ENCODE data around the gene DLGAP5. TPM values are rescaled to one million over a fixed set of nuclear protein-coding genes. Genes with fewer than 3 reads are reported as not detected.
A peak's percentile ranks its signal among the peaks of the same experiment; 100 is the strongest.

Gene DLGAP5
- total and polyA plus RNA-seq, 8 donors, result 0.12 to 0.90 (median 0.47) TPM; not detected in 4

- H3K9me3 ChIP-seq, result no peaks in the 10 kb centered on the region
- TF ChIP-seq CTCF (IDR thresholded peaks at IDR 0.05), result no peak
- intact Hi-C loops (cut with DNase I), result no loop called here
- no peaks in the 10 kb centered on the region for H3K36me3 ChIP-seq
- FAIRE-seq, result no peak
- WGBS, 2 donors, result 16 to 20% methylated on average over 11 of the region's 11 CpGs
- H3K27ac ChIP-seq, result peak overlapping the region; percentile 65 to 86 (median 80)
- DNase-seq, result peak in 5 of 6 donors; percentile 45 to 74 (median 61)
- no peaks in the 10 kb centered on the region for H3K27me3 ChIP-seq
- H3K4me1 ChIP-seq, result peaks cover 11 to 19% (median 17%) of the 10 kb centered on the region in 3 donors
- ATAC-seq, result peak; percentile 83 to 90 (median 88)
- no peak overlapping the region for H3K4me3 ChIP-seq
These were observed 74.9 kb downstream of the DLGAP5 start for GRCh38 chr14:55116246-55117030.

- Histone ChIP-seq H3K27me3 (no peaks in the 10 kb centered on the region), H3K27ac (peak overlapping the region; percentile 65 to 86 (median 80)), H3K4me1 (peaks cover 11 to 19% (median 17%) of the 10 kb centered on the region in 3 donors), H3K36me3 (no peaks in the 10 kb centered on the region), H3K9me3 (no peaks in the 10 kb centered on the region), H3K4me3 (no peak overlapping the region)
- no peak for DNase-seq
- no peak for TF ChIP-seq CTCF (IDR thresholded peaks at IDR 0.05)
- peak in 1 of 4 donors; percentile 1 for ATAC-seq
- intact Hi-C loops (cut with DNase I), result no loop called here
- no peak for FAIRE-seq
- 50 to 53% methylated on average over 4 of the region's 4 CpGs for WGBS, 2 donors
These were observed 75.5 kb downstream of the DLGAP5 start for GRCh38 chr14:55115861-55116245.

GRCh38 chr14:55115460-55115859 is 75.9 kb downstream of the DLGAP5 start:
- H3K27me3 ChIP-seq, result no peaks in the 10 kb centered on the region
- no peaks in the 10 kb centered on the region for H3K36me3 ChIP-seq
- peak overlapping the region in 2 of 4 donors; percentile 75 to 86 for H3K27ac ChIP-seq
- H3K4me3 ChIP-seq, result no peak overlapping the region
- 43 to 44% methylated on average over 3 of the region's 3 CpGs for WGBS, 2 donors
- H3K9me3 ChIP-seq, result no peaks in the 10 kb centered on the region
- peak in 1 of 4 donors; percentile 27 for ATAC-seq
- TF ChIP-seq CTCF (IDR thresholded peaks at IDR 0.05), result no peak
- FAIRE-seq, result no peak
- intact Hi-C loops (cut with DNase I), result no loop called here
- no peak for DNase-seq
- H3K4me1 ChIP-seq, result peaks cover 11 to 19% (median 17%) of the 10 kb centered on the region in 3 donors

GRCh38 chr14:55114720-55115119 is 76.7 kb downstream of the DLGAP5 start:
- DNase-seq (no peak), FAIRE-seq (no peak), ATAC-seq (no peak)
- Histone ChIP-seq H3K27me3 (no peaks in the 10 kb centered on the region), H3K27ac (no peak overlapping the region), H3K36me3 (no peaks in the 10 kb centered on the region), H3K4me1 (peaks cover 11 to 19% (median 17%) of the 10 kb centered on the region in 3 donors), H3K4me3 (no peak overlapping the region), H3K9me3 (no peaks in the 10 kb centered on the region)
- intact Hi-C loops (cut with DNase I), result no loop called here
- WGBS, 2 donors, result 73 to 85% methylated on average over 2 of the region's 2 CpGs
- no peak for TF ChIP-seq CTCF (IDR thresholded peaks at IDR 0.05)

GRCh38 chr14:55111122-55111708 is 80.2 kb downstream of the DLGAP5 start:
- Histone ChIP-seq H3K36me3 (no peaks in the 10 kb centered on the region), H3K4me1 (peaks cover 11 to 23% (median 12%) of the 10 kb centered on the region in 3 donors), H3K27me3 (no peaks in the 10 kb centered on the region), H3K4me3 (no peak overlapping the region), H3K9me3 (no peaks in the 10 kb centered on the region), H3K27ac (no peak overlapping the region)
- no peak for DNase-seq
- intact Hi-C loops (cut with DNase I), result no loop called here
- no peak for TF ChIP-seq CTCF (IDR thresholded peaks at IDR 0.05)
- no peak for ATAC-seq
- FAIRE-seq, result no peak
- WGBS, 2 donors, result 94% methylated on average over 10 of the region's 10 CpGs

All from pancreas (tissue), 10 donors.